Keratinocyte (primary cell): ENCODE results near the gene LIM2. TPM values are rescaled to one million over a fixed set of nuclear protein-coding genes. Genes with fewer than 3 reads are reported as not detected.

ENCODE experiments used
- DNase-seq: peaks from one replicate; pipeline ENCODE4 v3.0.0-alpha.2; 2011; ENCODE audit warnings: low read depth, missing footprints, low spot score
- FAIRE-seq: peaks from 2 replicates; lab custom pipeline; 2011; peaks lifted over from hg19 to GRCh38; lab: Jason Lieb, UNC
- H2AFZ ChIP-seq: 2 replicates; pipeline ENCODE4 v1.6.0; 2012; ENCODE audit warnings: low read length, control low read depth, inconsistent platforms; ENCODE audit not compliant: control insufficient read depth
- H3K27ac ChIP-seq: 2 replicates; pipeline ENCODE4 v1.5.1; 2011; ENCODE audit warnings: low read length; ENCODE audit not compliant: control insufficient read depth, insufficient read depth
- H3K27me3 ChIP-seq: 3 replicates; pipeline ENCODE4 v1.6.0; 2011; ENCODE audit warnings: low read length; ENCODE audit not compliant: control insufficient read depth, insufficient read depth; ENCODE audit errors: extremely low read depth
- H3K36me3 ChIP-seq, 2 experiments: 2 replicates in 1 of 2; 3 replicates in 1 of 2; pipeline ENCODE4 v1.5.1; 2011; ENCODE audit warnings: low read length in 2 of 2, mild to moderate bottlenecking in 1 of 2; ENCODE audit not compliant: control insufficient read depth in 2 of 2, insufficient read depth in 2 of 2; ENCODE audit errors: extremely low read depth in 1 of 2
- H3K4me1 ChIP-seq: 3 replicates; pipeline ENCODE4 v1.5.1; 2011; ENCODE audit warnings: low read length; ENCODE audit not compliant: control insufficient read depth, insufficient read depth; ENCODE audit errors: extremely low read depth
- H3K4me2 ChIP-seq: 3 replicates; pipeline ENCODE4 v1.6.0; 2011; ENCODE audit warnings: low read depth, low read length; ENCODE audit not compliant: control insufficient read depth, insufficient read depth; ENCODE audit errors: extremely low read depth
- H3K4me3 ChIP-seq, 3 experiments: fragments of 200-600 bp in 1 of 3; sonication (generic) in 1 of 3; 2 replicates in 2 of 3; 3 replicates in 1 of 3; pipeline ENCODE4 v1.5.1; 2011 to 2016; ENCODE audit warnings: low read length in 3 of 3, mild to moderate bottlenecking in 3 of 3, control low read depth in 2 of 3, inconsistent platforms in 1 of 3, low read depth in 1 of 3, mixed read lengths in 1 of 3, mixed run types in 1 of 3, moderate library complexity in 1 of 3; ENCODE audit not compliant: control insufficient read depth in 2 of 3, insufficient read depth in 2 of 3; ENCODE audit errors: extremely low read depth in 1 of 3
- H3K79me2 ChIP-seq: 2 replicates; pipeline ENCODE4 v1.6.0; 2012; ENCODE audit warnings: low read length; ENCODE audit not compliant: control insufficient read depth, insufficient read depth
- H3K9ac ChIP-seq: 3 replicates; pipeline ENCODE4 v1.6.0; 2011; ENCODE audit warnings: low read length; ENCODE audit not compliant: control insufficient read depth, insufficient read depth; ENCODE audit errors: extremely low read depth
- H3K9me1 ChIP-seq: 3 replicates; pipeline ENCODE4 v1.6.0; 2011; ENCODE audit warnings: low read length; ENCODE audit not compliant: control insufficient read depth, insufficient read depth; ENCODE audit errors: extremely low read depth
- H3K9me3 ChIP-seq: 2 replicates; pipeline ENCODE4 v1.5.1; 2012; ENCODE audit warnings: low read depth, low read length; ENCODE audit not compliant: control insufficient read depth
- H4K20me1 ChIP-seq: 3 replicates; pipeline ENCODE4 v1.6.0; 2011; ENCODE audit warnings: low read length; ENCODE audit not compliant: control insufficient read depth, insufficient read depth; ENCODE audit errors: extremely low read depth
- CTCF ChIP-seq, 3 experiments: IDR thresholded peaks in 1 of 3; conservative IDR thresholded peaks in 1 of 3; optimal IDR thresholded peaks in 1 of 3; 2 replicates in 2 of 3; 3 replicates in 1 of 3; pipeline versions ENCODE3 to v1.5.1; 2011; ENCODE audit warnings: low read length in 3 of 3, mild to moderate bottlenecking in 3 of 3, moderate library complexity in 2 of 3, control low read depth in 1 of 3, inconsistent platforms in 1 of 3; ENCODE audit not compliant: insufficient read depth in 2 of 3; ENCODE audit errors: extremely low read depth in 1 of 3
- EZH2 ChIP-seq: IDR thresholded peaks from one replicate; pipeline ENCODE4 v1.6.1; 2012; ENCODE audit warnings: inconsistent platforms, mild to moderate bottlenecking, low read length, moderate library complexity
- dilution Hi-C: fragments of 300-500 bp; cut with MboI; formaldehyde crosslinking; loops from one replicate; pipeline ENCODE4 v1.7.0; 2020; ENCODE audit warnings: low sequenced_read_pairs; ENCODE audit not compliant: extremely low pct_ligation_motif_present
- polyA plus RNA-seq, 5 experiments: library from polyadenylated mRNA; depleted of rRNA in 3 of 5; stranded (reverse) in 3 of 5; stranded (forward) in 1 of 5; unstranded in 1 of 5; fragments of >200 nt; gene quantifications; 1 replicate in 1 of 5; 2 replicates in 3 of 5; 3 replicates in 1 of 5; pipeline versions ENCODE4 v1.2.1 to v1.2.3, GENCODE V29; 2011 to 2012; ENCODE audit warnings: missing spikeins in 2 of 5, low read depth in 1 of 5, low replicate concordance in 1 of 5

Gene LIM2
- polyA plus RNA-seq, 1 donor (not counting 4 experiments of a cell fraction or from before 2014, with no cell fraction given) = not detected

DNA sequence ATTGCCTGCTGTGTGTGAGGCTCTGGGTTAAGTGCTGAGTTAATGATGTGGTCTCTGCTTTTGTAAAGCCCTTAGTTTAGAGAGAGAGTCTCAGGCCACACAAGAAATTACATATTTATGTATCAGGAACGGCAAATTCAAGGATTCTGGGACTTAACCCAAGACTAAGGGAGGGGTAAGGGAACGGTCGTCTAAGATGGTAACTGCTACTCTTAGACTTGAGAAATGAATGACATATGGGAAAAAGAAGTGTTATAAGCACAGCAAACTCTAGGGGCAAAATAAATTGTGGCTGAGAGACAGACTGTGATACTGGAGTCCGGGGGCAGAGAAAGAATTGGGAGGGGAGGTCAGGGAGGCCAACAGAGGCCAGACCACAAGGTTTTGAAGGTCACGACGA, 56.1 kb downstream of the LIM2 start:
- Histone ChIP-seq H4K20me1 (no peaks in the 10 kb centered on the region), H2AFZ (no peak overlapping the region), H3K27me3 (peaks cover 9% of the 10 kb centered on the region), H3K9me1 (no peaks in the 10 kb centered on the region), H3K4me2 (no peak overlapping the region), H3K79me2 (no peaks in the 10 kb centered on the region), H3K4me1 (no peaks in the 10 kb centered on the region), H3K4me3 (no peak overlapping the region), H3K27ac (no peak overlapping the region), H3K9ac (no peak overlapping the region), H3K9me3 (no peaks in the 10 kb centered on the region), H3K36me3 (no peaks in the 10 kb centered on the region)
- no peak for DNase-seq
- no peak for FAIRE-seq
- dilution Hi-C loops = no loop called here
- no peak for TF ChIP-seq EZH2
- TF ChIP-seq CTCF (optimal IDR thresholded peaks at IDR 0.05 in 1 of 3, IDR thresholded peaks at IDR 0.05 in 1 of 3, conservative IDR thresholded peaks at IDR 0.05 in 1 of 3; ENCODE audit: extremely low read depth in 1 of 3, insufficient read depth in 2 of 3, low read length in 3 of 3) = no peak

DNA sequence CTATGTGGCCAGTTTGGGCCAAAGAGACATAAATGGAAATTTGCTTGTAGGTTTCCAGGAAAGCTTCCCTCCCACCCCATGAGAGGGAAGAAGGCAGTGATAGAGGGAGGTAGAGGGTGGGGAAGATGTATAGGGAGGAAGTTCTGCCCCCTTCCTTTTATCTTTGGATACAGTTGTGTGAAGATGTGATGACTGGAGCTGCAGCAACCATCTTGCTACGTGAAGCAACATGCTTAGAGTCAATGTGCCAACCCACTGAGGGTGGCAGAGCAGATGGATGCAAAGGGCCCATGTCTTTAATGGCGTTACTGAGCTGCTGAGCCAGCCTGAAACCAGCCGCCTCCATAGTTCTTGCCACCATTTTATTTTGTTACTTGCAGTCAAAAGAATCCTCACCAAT, 56.6 kb downstream of the LIM2 start:
- dilution Hi-C loops = no loop called here
- TF ChIP-seq CTCF (optimal IDR thresholded peaks at IDR 0.05 in 1 of 3, IDR thresholded peaks at IDR 0.05 in 1 of 3, conservative IDR thresholded peaks at IDR 0.05 in 1 of 3; ENCODE audit: extremely low read depth in 1 of 3, insufficient read depth in 2 of 3, low read length in 3 of 3) (no peak), EZH2 (no peak)
- no peaks in the 10 kb centered on the region for H3K9me1 ChIP-seq
- H3K4me2 ChIP-seq = no peak overlapping the region
- no peak overlapping the region for H3K27ac ChIP-seq
- peaks cover 10% of the 10 kb centered on the region for H3K27me3 ChIP-seq
- DNase-seq = no peak
- no peak overlapping the region for H3K4me3 ChIP-seq
- H3K36me3 ChIP-seq = no peaks in the 10 kb centered on the region
- H3K4me1 ChIP-seq = no peaks in the 10 kb centered on the region
- H4K20me1 ChIP-seq = no peaks in the 10 kb centered on the region
- H2AFZ ChIP-seq = no peak overlapping the region
- no peak for FAIRE-seq
- no peaks in the 10 kb centered on the region for H3K9me3 ChIP-seq
- H3K9ac ChIP-seq = no peak overlapping the region
- no peaks in the 10 kb centered on the region for H3K79me2 ChIP-seq
